ENCODE results near the gene NDUFB6. TPM values are rescaled to one million over a fixed set of nuclear protein-coding genes. Genes with fewer than 3 reads are reported as not detected.
"Not testable (repeated sequence)": the region's sequence is repeated elsewhere in the genome, so short reads cannot be mapped to it uniquely, and the experiment has no call there.

Gene NDUFB6
- total RNA-seq, 2 donors from 2014 or later = 43.0 to 56.4 TPM

- no peak for DNase-seq (ENCODE audit: low spot score)
- WGBS = 0% methylated on average over 4 of the region's 4 CpGs
- peak overlapping the region; percentile 40 to 58 for H3K4me3 ChIP-seq
- intact Hi-C loops (cut with DNase I) = loop anchor here (10.0 kb wide), 1 partner anchor 49 kb away; the partner anchor contains the start of gene NDUFB6
- peak overlapping the region; percentile 89 to 90 for H3K27ac ChIP-seq
- no peaks in the 10 kb centered on the region for H3K4me1 ChIP-seq (replicated peaks)
- no peaks in the 10 kb centered on the region for H3K36me3 ChIP-seq
- H3K27me3 ChIP-seq (replicated peaks; ENCODE audit: insufficient read depth) = no peaks in the 10 kb centered on the region
- no peaks in the 10 kb centered on the region for H3K9me3 ChIP-seq
- no peak for TF ChIP-seq CTCF (IDR thresholded peaks at IDR 0.05)
- TF ChIP-seq POLR2A (IDR thresholded peaks at IDR 0.05) = no peak
- no peak for TF ChIP-seq POLR2AphosphoS5 (IDR thresholded peaks at IDR 0.05)
Observed at GRCh38 chr9:32525709-32526030, 47.3 kb downstream of the NDUFB6 start.

- peak; percentile 16 for DNase-seq (ENCODE audit: low spot score)
- intact Hi-C loops (cut with DNase I) = loop anchor here (10.0 kb wide), 1 partner anchor 50 kb away; the partner anchor contains the start of gene NDUFB6
- TF ChIP-seq POLR2A (IDR thresholded peaks at IDR 0.05) = no peak
- no peak for TF ChIP-seq CTCF (IDR thresholded peaks at IDR 0.05)
- peak; percentile 11 for TF ChIP-seq POLR2AphosphoS5 (IDR thresholded peaks at IDR 0.05)
Observed at GRCh38 chr9:32524892-32525708, 47.9 kb downstream of the NDUFB6 start.

GRCh38 chr9:32524558-32524891, 48.4 kb downstream of the NDUFB6 start:
- H3K4me1 ChIP-seq (replicated peaks); DNase-seq (ENCODE audit: low spot score); H3K27me3 ChIP-seq (replicated peaks; ENCODE audit: insufficient read depth); H3K36me3 ChIP-seq; H3K9me3 ChIP-seq: not testable (repeated sequence)
- Histone ChIP-seq H3K27ac (peak overlapping the region; percentile 89 to 90), H3K4me3 (peak overlapping the region in 1 of 2 donors; percentile 58)
- intact Hi-C loops (cut with DNase I) = loop anchor here (10.0 kb wide), 1 partner anchor 50 kb away; the partner anchor contains the start of gene NDUFB6
- 82% methylated on average over 11 of the region's 11 CpGs for WGBS

More at GRCh38 chr9:32524892-32525708, 47.9 kb downstream of the NDUFB6 start:
- no peaks in the 10 kb centered on the region for H3K9me3 ChIP-seq
- no peaks in the 10 kb centered on the region for H3K4me1 ChIP-seq (replicated peaks)
- H3K4me3 ChIP-seq = peak overlapping the region; percentile 40 to 58
- no peaks in the 10 kb centered on the region for H3K36me3 ChIP-seq
- whole genome bisulfite sequencing = 20% methylated on average over 22 of the region's 22 CpGs
- peak overlapping the region; percentile 89 to 90 for H3K27ac ChIP-seq
- no peaks in the 10 kb centered on the region for H3K27me3 ChIP-seq (replicated peaks; ENCODE audit: insufficient read depth)

GRCh38 chr9:32523910-32524309, 49.0 kb downstream of the NDUFB6 start:
- H3K27me3 ChIP-seq (replicated peaks; ENCODE audit: insufficient read depth) = no peaks in the 10 kb centered on the region
- TF ChIP-seq POLR2A (IDR thresholded peaks at IDR 0.05) = no peak
- H3K9me3 ChIP-seq = no peaks in the 10 kb centered on the region
- no peak for DNase-seq (ENCODE audit: low spot score)
- 82% methylated on average over 1 of the region's 1 CpG for WGBS
- intact Hi-C loops (cut with DNase I) = loop anchor here (10.0 kb wide), 1 partner anchor 51 kb away; the partner anchor contains the start of gene NDUFB6
- no peaks in the 10 kb centered on the region for H3K36me3 ChIP-seq
- H3K27ac ChIP-seq = no peak overlapping the region
- H3K4me3 ChIP-seq = no peak overlapping the region
- H3K4me1 ChIP-seq (replicated peaks) = no peaks in the 10 kb centered on the region

GRCh38 chr9:32518276-32518675, 54.7 kb downstream of the NDUFB6 start:
- WGBS = 93% methylated on average over 1 of the region's 1 CpG
- intact Hi-C loops (cut with DNase I) = no loop called here
- no peak for DNase-seq (ENCODE audit: low spot score)
- H3K36me3 ChIP-seq = no peaks in the 10 kb centered on the region
- no peaks in the 10 kb centered on the region for H3K9me3 ChIP-seq
- no peak overlapping the region for H3K4me3 ChIP-seq
- H3K27me3 ChIP-seq (replicated peaks; ENCODE audit: insufficient read depth) = no peaks in the 10 kb centered on the region
- TF ChIP-seq CTCF (IDR thresholded peaks at IDR 0.05) = no peak
- no peak for TF ChIP-seq POLR2A (IDR thresholded peaks at IDR 0.05)
- TF ChIP-seq POLR2AphosphoS5 (IDR thresholded peaks at IDR 0.05) = no peak
- H3K27ac ChIP-seq = no peak overlapping the region
- no peaks in the 10 kb centered on the region for H3K4me1 ChIP-seq (replicated peaks)

- H3K9me3 ChIP-seq = no peaks in the 10 kb centered on the region
- H3K27ac ChIP-seq = no peak overlapping the region
- intact Hi-C loops (cut with DNase I) = no loop called here
Observed at GRCh38 chr9:32516241-32516640, 56.7 kb downstream of the NDUFB6 start.

More at GRCh38 chr9:32516241-32516640, 56.7 kb downstream of the NDUFB6 start:
- no peaks in the 10 kb centered on the region for H3K4me1 ChIP-seq (replicated peaks)
- DNase-seq (ENCODE audit: low spot score) = no peak
- TF ChIP-seq POLR2AphosphoS5 (IDR thresholded peaks at IDR 0.05) (no peak), POLR2A (IDR thresholded peaks at IDR 0.05) (no peak), CTCF (IDR thresholded peaks at IDR 0.05) (no peak)
- no peaks in the 10 kb centered on the region for H3K36me3 ChIP-seq
- H3K27me3 ChIP-seq (replicated peaks; ENCODE audit: insufficient read depth) = no peaks in the 10 kb centered on the region
- no peak overlapping the region for H3K4me3 ChIP-seq

All from prostate gland (tissue), 2 donors.